HG03575 (cell line): ENCODE data around the gene ABLIM3.

Experiments used
- ATAC-seq: cut with Tn5 transposase; IDR thresholded peaks from one replicate; pipeline ENCODE4 v1.9.1; 2021; ENCODE audit not compliant: unreplicated experiment, insufficient number of reproducible peaks, low FRiP score; ENCODE audit errors: extremely low read depth

ABLIM3 gene

DNA sequence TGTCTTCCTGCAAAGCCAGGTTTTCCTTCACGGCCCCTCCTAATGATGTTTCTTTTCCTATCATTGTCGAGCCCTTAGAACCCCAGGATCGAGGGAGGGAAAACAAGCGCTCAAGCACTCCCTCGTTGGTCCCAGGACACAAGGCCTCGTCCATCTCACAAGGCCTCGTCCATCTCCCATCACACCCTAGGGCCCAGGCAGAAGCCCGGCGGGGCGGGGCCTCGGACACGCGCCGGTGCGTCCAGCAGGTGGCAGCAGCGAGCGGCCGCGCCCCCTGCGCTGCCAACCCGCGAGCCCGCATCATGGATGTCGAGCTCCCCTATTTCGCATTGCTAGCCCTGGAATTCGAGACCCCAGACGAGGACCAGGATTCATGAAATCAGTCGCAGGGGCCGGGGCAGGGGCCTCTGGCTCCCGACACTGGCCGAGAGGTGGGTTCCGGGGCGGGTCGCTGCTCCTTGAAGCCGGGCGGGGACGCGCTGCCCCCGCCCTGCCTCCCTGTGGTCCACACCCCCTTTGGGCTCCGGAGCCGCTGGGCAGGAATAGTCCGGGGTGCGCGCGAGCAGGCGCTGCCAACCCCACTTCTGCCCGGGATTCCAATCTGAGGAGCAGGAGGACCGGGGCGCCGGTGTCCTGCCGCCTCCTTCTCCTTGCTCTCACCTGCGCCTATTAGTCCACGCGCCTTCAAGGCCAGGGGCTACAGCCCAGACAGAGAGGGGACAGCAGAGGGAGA lies at the start of gene ABLIM3:
Gene ABLIM3 (plus strand): TSS at position 270 of the 733 bp plus-strand sequence. CDS start 603 bp downstream, outside the sequence.
- no peak for ATAC-seq

DNA sequence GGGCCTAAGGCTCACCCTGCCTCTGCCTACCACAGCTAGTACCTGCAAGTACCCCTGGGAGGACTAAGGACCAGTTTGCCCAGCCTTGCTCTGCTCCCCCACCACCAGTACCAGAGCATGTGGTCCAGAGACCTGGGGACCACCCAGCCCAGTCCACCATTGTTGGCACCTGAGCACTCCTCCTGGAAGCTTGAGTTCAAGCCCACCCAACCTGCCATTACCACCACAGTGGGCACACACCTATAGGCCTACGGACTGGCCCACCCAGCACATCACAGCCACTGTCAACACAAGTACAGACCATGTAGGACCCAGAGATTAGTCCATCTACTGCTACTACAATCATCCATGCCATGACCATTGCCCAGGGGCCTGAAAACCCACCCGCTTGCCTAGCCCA lies 47.7 kb upstream of the ABLIM3 start:
- ATAC-seq: no peak

DNA sequence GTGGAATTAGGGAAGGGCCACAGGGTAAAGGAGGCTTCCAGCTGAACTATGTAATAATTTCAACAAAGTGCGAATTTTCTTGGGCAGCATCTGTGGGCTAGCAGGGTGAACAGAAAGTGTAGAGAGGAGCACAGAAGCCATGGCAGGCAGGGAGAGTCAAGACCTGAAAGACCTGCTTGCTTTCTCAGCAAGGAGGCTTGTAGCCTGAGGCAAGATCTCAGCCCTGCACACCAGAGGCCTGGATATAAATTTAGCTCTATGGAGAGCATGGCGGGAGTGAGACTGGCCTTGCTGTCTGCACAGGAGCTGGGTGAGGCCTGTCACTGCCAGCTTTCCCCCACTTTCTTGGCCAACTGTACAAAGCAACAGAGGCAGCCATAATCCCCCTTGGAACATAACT lies 46.3 kb upstream of the ABLIM3 start:
- ATAC-seq: no peak

DNA sequence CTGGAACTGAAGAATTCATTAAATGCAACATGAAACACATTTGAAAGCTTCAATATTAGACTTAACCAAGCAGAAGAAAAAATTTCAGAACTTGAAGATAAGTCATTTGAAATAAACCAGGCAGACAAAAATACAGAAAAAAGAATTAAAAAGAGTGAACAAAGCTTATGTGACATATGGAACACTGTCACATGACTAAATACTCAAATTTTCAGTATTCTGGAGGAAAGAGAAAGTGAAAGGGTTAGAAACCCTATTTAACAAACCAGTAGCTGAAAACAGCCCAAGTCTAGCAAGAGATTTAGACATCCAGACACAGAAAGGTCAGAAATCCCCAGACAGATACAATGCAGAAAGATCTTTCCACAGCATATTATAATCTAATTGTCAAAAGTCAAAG lies 41.4 kb upstream of the ABLIM3 start:
- no peak for ATAC-seq

DNA sequence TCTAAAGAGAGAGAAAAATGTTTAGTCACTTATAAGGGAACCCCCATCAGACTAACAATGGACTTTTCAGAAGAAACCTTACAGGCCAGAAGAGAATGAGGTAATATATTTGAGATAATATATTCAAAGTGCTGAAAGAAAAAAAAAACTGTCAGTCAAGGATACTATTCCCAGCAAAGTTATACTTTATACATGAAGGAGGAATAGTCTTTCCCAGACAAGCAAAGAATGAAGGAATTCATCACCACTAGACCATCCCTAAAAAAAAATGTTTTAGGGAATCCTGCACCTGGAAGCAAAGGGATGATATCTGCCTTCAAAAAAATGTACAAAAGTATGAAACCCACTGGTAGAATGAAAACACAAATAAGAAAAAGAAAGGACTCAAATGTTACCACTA lies 41.0 kb upstream of the ABLIM3 start:
- no peak for ATAC-seq

DNA sequence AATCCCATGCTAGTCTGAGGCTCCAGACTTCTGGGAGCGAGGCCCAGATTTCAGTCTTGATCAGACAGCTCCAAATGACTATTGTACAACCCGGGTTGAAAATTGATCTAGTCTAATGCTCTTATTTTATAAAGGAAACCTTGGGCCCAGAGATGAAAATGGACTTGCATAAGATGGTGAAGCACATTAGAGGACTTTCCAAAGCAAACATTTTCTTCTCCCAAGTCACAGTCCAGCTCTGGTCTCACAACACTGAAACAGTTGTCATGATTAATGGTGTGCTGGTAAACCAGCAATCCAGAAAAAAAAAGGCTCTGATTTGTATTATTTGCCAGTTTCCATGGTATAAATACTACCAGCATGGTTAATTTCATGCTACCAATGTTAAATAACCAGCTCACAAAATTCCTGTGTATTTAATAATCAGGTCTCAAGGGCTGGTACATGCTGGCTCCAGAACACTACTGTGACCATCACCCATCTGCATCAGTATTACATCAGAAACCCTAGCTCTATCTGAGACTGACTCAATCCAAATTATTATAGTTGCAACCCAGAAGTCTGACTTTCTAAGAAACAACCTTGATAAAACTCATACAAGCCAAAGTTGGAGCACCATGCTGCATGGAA lies 32.5 kb upstream of the ABLIM3 start:
- ATAC-seq: no peak

DNA sequence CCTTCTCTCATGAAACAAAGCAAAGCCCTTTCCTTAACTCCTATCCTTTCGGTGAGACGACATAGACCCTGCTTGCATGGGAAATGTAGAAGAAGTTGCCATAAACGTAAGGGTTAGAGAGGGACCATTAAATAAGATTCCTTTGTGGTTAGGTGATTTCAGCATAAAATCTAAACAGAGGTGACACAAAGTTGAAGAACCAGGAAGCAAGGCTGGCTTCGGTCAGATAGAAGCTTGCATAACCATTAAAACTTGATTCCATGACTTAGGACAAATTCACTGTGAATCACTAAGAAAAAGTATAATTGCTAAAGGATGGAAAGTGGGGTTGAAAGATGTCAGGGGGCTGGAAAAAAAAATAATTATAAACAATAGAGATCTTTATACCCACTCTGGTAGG lies 30.9 kb upstream of the ABLIM3 start:
- no peak for ATAC-seq

DNA sequence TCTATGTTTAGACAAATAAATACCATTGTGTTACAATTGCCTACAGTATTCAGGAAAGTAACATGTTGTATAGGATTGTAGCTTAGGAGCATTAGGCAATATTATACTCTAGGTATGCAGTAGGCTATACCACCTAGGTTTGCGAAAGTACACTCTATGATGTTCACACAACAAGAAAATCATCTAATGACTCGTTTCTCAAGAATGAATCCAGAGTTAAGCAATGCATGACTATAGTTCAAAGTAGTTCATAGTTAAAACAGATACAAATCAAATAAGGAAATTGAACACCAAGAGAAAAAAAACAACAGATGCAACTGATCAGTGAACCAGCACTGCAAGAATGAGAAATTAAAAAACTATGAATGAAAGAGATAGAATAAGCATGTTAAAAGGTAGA lies 27.6 kb upstream of the ABLIM3 start:
- ATAC-seq: no peak

DNA sequence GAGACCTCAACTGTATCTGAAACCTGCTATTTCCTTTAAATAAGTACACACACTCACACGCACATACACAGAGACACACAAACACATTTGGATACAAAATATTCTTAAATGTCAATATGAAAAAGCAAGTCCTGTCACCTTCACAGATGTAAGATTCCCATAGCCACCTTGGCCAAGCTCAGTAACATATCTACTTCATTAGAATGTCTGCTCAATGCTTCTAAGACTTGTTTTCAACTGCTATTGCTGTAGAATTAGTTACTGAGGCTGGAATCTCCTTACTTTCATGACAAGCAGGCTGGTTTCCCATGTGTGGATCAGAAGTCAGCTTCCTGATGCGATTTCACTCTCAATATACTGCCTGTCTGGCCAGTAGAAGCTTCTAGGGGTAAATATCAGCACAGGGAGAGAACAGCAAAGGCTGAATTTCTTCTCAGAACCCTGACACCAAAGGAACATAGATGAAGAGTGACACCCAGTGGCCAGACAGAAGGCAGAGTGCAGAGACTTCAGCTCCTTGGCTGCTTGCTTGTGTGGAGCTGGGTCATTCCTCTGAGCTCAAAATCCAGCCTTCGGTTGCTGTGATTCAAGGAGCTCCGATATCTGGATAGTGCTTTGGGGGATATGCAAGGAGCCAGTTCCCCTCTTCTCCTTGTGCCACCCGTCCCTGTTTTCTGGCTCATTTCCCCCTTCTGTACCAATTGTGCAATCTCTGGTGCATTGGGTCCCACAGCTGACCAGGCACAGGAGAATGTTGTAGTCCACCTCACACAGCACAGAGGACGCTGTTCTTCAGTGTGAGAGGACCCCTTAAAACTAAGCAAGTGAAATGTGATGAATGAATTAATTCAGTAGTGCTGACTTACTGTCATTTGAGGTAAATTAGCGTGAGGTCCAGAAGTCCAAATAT lies 26.6 kb upstream of the ABLIM3 start:
- ATAC-seq: no peak

DNA sequence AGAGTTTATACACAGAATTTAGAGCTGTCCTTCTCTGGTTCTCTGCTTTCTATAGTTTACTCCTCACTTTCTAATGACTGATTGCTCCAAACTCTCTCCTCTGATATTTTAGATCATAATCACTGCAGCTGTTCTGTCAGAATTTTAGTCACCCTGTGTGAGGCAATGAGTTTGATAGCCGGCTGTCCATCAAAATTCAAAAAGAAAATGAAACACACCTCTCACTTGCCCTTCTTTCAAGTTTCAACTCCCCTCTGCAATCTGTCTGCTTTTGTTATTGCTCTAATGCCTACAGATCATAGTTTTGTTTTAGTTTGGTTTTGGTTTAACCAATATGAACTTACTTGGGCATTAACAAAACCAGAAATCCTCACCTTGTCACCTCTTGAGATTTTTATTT lies 23.3 kb upstream of the ABLIM3 start:
- peak; percentile 65 for ATAC-seq

DNA sequence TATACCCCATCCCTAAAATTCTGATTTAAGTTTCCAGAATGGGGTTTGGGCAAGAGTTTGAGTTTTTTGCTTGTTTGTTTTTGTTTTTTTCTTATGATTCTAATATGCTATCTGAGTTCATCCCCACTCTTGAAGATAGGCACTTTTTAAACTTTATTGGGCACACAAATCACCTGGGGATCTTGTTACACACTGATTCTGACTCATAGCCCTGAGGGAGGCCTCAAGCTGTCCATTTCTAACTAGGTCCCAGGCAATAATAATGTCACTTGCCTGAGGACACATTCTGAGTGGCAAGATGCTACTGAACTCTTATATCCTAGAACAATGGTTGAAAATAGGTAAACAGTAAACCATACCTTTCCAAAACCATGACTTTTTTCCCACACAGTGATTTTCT lies 22.8 kb upstream of the ABLIM3 start:
- ATAC-seq: no peak

DNA sequence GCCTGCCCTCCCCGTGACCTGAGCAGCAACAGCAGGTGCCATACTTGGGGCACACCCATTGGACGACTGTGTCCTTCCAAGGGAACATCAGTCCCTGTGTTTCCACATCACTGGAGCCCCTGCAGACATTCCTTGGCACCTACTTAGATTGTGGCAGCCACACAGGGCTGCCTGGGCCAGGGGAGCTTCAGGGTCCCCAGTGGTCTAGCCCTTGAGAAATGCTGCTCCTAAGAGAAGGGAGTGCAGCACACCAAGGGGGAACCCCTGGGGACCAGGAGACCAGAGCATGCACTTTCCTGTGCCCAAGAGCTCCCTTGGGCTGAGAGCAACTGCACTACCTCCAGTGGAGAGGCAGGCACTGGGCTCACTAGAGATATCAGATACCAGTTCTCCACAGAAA lies 20.1 kb upstream of the ABLIM3 start:
- ATAC-seq: no peak

DNA sequence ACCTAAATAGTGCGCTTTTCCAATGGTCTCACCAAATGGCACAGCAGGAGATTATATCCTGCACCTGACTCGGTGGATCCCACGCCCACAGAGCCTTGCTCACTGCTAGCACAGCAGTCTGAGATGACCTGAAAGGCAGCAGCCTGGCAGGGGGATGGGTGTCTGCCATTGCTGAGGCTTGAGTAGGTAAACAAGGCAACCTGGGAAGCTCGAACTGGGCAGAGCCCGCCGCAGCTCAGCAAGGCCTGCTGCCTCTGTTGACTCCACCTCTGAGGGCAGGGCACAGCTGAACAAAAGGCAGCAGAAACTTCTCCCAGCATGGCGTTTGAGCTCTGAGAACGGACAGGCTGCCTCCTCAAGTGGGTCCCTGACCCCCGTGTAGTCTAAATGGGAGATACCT lies 18.1 kb upstream of the ABLIM3 start:
- no peak for ATAC-seq

DNA sequence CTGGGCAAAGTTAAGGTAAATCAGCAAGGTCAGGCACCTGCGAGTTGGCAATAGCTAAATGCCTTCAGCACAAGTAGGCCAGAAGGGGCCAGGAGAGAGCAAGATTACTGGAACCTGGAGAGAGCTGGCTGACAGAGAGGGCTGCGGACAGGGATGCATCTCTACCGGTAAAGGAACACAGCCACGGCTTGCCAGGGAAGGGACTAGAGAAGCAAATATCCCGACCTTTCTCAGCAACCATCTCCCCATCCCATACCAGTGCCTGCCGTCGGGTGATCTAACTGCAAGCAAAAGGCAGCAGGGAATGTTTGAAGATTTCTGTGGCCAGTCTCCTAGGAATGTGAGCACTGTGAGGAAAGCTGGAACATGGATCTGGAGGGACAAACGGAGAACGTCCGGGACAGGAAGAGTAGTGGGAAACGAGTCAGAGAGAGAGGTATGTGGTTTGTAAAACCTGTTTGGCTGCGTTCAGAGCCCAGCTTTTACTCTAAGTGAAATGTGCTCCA lies 15.9 kb upstream of the ABLIM3 start:
- ATAC-seq: no peak

DNA sequence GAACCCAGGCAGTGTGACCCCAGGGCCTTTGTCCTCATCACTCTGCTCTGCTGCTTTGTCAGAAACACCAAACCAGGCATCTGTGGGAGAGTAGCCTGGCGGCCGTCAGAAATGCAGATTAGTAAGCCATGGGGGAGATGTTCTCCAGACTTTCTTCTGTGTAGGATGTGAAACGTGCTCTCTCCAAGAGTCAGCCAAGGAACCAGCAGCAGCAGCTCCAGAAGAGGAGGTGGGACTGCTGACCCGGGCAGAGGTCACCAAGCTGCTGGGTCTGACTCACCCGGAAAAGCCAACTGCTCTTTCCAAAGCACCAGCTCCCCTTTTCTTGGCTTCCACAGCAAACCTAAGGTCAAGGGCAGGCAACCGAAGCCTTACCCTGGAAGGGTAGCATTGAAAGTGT lies 14.4 kb upstream of the ABLIM3 start:
- no peak for ATAC-seq

DNA sequence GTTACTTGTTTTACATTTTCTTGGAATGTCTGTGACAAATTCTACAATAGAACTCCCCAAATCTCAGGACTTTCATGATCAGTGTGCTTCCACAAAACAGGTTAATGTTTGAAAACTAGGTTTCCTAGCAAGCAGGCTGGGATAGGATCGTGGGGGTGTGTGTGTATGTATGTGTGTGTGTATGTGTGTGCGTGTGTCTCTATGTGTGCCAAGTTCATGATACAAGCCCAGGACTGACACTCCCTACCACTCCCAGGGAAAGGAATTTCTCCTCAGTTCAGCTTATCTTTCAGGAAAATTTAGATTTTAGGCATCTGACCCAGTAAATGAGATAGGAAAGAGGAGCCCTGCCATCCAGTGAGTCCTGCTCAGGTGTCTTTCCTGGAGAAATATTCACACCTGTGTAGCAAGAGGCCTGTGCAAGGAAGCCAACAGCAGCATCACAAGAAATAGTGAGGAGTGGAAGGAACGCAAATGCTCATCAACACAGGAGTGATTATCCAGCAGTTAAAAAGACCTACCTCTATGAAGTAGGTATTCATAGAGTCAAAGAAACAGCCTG lies 13.8 kb upstream of the ABLIM3 start:
- ATAC-seq: no peak

DNA sequence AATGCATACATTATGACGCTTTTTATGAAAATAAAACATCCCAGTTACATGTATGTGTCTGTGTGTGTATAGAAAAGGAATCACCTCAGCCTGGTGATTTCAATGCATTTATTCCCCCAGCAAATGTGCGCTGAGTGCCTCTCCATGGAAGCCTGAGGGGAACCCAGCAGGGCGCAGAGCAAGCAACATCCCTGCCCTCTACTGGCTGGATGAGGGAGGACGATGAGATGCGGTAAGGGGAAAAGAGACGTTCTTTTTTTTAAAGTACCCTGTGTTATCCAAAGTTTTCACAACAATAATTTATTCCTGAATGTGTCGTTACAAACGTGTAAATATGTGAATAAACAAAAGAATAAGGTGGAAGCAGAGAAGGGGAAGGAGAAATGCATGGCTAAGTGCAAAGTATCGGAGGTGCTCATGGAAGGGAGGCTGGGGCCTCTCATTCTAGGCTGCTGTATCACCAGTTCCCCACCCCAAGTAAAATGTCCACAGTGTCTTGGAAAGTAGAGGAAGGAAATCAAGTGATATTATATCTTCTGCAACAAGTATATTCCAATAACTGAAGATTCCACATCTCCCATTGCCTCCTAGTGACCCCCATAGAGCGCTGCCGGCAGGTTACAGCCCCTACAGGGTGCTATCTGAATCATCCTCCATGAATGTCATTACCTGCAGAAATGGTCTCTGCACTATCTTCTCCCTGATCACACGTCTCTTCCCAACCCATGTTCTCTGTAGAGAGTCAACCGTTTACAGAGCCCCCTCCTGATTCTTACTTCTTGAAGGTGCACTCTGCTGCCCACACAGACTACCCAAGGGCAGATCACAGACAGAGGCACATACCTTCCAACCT lies 13.0 kb upstream of the ABLIM3 start:
- ATAC-seq: no peak

DNA sequence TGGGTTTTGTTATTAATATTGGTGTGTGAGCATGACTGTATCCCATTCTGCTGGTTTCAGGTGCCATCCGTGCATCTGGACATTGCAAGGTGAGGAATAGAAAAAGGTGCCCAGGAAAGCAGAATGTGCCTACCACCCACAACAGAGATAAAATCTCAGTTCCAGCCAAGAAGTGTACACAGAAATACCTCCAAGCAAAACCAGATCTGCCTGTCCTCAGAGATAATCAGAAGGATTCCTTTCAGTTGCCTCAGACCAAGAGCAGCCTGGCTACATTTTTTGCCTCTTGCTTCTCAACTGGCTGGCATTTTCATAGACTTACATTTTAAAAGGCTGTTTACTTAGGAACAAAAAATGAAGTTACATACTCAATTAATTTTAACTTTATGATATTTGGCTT lies 12.1 kb upstream of the ABLIM3 start:
- ATAC-seq: no peak
